GM21447 (cell line): ENCODE measurements around the gene MYLK4.

Source experiments
- ATAC-seq: cut with Tn5 transposase; IDR thresholded peaks from one replicate; pipeline ENCODE4 v1.9.1; 2021; ENCODE audit not compliant: unreplicated experiment

The MYLK4 gene

DNA sequence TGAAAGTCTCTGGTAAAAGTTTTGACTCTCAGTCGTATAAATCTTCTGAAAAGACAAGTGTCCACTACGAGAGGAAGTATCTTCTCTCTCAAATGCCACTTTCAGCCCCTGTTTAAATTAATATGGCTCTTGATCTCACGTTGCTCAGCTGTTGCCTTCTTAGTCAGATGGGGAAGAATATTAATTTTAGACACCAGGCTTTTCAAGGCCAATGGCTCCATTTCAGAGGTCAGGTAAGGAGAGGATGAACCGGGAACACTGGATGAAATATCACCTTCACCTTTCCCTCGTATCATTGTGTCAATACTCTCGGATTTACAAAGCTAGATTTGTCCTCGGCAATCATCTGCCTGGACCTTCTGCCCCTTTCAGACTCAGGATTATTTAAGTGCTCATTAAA lies at the start of gene MYLK4:
MYLK4 (minus strand) TSS at position 91 of the 400 bp plus-strand sequence. CDS start 1,628 bp downstream, outside the sequence.
- ATAC-seq: no peak

DNA sequence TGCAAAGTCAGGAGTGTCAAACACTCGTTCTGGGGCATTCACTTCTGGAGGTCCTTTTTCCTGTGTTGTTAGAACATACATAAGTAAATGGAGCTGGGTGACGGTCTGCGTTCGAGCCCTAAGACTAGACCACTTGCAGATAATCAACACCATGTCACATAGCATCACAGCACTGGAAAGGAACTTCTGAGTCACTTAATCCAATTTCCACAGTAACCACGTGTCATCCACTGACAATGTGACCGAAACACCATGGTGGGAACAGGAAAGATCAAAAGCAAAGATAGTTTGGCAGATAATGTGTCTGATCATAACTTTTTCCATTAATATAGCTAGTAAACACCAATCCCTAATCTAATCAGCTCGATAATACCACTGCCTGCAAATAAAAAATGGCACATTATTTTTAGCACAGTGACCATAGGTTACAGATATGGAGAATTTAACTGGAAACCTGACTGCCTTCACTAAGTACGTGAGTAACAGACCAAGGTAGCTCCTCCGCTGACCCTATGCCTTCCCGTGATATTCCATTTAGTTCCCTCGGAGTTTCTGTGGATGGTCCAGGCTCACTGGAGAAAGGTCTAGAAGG lies 49.3 kb upstream of the MYLK4 start:
- no peak for ATAC-seq

DNA sequence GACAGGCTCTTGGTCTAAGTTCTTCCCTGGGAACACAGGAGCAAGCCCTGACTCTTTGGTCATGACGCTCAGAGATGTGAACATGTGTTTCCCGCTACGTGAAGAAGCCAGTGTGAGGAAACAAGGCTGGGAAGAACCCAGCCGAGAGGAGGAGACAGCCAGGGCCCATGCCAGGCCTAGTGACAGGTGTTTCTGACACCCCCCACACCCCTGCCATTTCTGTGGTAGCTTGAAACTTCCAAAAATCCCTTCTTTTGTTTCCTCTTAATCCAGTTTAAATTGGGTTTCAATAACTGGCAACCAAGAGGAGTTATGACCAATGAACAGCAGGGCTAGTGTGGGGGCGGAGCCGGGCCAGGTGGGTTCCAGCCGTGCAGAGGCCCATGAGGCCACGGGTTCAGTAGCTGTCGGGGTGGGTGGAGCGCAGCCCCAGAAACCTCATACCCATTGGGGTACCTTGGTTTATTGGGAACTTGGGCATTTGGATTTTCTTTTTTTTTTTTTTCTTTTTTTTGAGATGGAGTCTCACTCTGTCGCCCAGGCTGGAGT lies 47.9 kb upstream of the MYLK4 start:
- ATAC-seq: no peak

DNA sequence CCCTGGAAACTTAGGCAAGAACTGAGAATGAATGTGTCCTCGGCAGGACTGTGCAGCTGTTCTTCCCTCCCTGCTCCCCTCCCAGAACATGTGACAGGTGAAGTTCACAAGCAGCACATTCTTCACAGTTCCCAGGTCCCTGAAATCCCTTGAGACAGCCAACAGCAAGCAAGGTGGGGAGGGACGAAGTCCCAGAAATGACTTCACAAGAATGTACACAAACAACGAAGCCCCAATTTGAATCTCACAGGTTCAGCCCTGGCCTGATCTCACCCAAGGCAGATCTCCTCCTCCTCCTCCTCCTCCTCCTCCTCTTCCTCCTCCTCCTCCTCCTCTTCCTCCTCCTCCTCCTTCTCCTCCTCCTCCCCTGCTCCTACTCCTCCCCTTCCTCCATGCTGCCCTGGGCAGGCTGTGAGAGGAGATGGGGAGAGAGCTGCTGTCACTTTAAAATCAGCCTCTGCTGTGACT lies 46.9 kb upstream of the MYLK4 start:
- no peak for ATAC-seq

DNA sequence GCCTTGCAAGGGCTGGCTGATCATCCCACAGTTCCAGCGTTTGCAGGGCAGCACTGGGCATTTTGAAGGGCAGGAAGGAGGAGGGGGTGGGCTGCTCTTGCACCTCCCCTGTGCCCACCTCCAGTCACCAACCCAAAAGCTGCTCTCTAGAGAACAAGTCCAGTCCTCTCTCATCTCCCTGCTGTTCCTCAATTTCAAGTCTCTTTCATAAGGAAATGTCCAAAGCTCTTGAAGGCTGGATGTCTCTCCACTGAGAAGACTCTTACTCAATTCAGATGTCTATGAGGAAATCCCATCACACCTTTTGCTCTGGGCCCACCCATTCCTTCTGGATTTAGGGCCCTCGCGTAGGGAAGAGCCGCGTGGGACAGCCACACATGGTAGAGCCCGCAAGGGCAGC lies 46.1 kb upstream of the MYLK4 start:
- ATAC-seq: no peak

DNA sequence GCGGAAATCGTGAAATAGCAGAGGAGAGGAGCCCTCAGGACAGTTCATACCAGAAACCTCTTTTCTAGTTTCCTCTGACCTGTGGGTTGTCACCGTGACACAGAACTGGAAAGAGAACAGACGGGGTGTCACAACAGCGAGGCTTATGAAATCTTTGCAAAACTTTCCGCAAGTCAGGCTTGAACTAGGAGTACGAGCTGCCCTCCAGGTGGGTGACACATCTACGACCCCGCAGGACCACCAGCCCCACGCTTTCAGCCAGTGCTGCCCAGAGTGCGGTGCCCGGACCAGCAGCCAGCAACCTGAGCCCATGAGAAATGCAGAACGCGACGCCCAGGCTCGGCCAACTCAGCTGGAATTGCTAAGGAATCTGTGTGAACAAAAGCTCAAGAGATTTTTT lies 45.2 kb upstream of the MYLK4 start:
- ATAC-seq: no peak

DNA sequence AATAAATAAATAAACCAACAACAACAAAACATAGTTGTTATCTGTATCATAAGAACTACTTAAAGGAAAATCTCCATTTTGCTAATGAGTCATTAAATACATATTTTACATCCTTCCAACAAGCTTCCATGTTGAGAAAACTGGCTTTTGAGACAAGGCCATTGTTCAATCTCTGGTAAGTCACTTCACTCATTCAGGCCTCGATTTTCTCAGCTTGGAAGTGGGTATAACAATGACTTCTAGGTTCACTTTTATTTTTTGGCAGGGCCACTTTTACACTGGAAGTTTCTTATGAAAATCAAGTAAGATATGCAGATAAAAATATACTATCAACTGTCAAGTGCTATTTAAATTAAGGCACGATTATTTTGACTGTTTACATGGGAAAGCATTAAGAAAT lies 44.4 kb upstream of the MYLK4 start:
- ATAC-seq: no peak

DNA sequence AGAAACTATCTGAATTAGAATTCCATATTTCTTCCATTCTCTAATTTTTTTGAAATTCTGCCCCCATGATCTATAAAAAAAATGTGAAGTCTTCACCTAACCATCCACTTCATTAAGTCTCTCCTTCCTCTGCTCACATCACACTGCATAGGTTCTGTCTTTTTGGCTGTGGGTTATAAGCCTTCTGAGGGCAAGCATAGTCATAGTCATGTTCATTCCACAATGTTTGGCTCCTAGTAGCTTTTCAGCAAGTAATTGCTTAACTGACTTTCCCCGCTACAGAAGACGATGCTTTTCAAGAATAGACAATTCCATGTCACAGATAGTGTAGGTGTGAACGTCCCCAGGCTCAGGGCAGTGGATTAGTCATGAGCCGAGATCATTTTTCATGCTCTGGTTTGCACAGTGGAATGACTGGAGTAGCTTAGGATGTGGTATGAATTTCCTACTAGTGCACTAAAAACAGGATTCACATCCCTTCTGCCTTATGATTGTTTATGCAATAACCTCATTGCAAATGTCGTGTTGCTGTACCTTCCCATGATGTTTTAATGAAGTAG lies 43.5 kb upstream of the MYLK4 start:
- ATAC-seq: no peak

DNA sequence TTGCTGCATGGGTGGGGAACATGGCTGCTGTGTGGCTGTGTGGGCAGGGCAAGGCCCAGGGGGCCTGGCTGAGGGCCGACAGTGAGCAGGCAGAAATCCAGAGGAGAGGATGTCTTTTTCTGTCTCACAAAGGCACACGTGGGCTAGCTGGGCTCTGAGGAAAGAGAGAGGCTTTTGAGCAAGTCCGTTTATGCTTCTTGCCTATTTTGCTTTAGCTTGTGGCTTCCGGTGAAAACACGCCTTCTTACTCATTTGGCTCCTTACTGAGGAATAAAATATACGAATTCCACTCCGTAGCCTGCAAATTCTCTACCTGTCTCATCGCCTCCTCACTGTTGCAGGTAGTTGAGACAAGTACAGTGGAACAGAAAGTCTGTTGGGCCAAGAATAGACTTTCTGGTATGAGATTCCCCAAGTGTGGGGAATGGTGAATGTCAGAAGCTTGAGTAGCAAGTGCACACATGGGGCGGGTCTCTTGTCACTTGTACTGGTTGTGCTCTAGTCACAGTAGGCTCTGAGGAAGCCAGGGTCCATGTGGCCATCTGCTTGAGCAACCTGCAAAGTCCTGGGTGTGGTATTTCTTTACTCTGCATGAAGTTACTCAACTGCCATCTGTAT lies 42.9 kb upstream of the MYLK4 start:
- no peak for ATAC-seq

DNA sequence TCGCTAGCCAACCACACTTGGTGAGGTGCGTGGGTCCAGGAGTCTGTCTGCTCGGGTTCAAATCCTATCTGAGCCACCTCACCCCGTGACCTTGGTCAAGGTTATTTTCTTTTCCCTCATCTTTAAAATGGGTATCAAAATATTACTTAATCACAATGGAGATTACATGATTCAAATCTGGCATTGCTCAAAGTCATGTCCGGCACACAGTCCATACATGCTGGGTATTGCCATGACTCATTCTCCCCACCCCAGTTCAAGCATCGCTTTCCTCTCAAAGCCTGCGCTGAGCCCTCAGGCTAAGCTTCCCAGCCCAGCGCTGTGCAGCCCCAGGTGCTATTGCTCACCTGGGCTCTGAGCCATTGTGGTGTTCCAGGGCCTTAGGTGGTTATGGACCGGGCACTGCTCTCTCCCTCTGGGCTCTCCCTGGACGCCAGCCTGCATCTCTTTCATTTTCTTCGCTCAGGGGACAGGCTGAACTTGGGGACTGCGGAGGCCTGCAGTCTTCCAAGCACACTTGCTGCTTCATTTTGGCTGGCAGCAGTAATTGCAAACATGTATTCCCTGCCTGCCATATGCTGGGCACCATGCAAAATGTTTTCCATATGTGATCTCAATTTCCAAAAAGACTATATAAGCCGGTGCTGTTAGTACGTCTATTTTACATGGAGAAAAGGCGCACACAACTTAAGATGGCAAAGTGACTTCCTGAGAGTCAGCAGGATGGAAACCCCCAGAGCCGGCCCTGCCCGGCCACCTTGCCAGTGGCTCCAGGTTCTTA lies 41.8 kb upstream of the MYLK4 start:
- no peak for ATAC-seq

DNA sequence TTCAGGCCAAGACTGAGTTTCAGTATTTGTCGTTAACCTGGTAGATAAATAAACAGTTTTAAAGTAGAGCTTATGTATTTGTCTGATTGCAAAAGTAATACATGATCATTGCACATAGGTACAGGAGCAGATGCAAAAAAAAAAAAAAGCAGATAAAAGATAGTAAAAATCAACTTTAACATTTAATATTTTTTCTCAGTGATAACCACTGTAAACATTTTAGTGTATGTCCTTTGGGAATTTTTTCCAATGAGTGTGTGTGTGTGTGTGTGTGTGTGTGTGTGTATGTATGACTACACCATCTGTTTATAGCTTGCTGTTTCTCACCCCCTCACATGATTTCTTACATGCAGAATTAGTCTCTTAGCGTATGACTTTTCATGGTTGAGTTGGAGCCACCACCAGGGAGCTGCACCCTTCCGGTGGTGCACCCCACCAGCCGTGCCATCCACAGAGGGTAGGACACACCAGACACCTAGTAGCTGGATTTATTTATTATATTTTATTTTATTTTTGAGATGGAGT lies 40.8 kb upstream of the MYLK4 start:
- no peak for ATAC-seq

DNA sequence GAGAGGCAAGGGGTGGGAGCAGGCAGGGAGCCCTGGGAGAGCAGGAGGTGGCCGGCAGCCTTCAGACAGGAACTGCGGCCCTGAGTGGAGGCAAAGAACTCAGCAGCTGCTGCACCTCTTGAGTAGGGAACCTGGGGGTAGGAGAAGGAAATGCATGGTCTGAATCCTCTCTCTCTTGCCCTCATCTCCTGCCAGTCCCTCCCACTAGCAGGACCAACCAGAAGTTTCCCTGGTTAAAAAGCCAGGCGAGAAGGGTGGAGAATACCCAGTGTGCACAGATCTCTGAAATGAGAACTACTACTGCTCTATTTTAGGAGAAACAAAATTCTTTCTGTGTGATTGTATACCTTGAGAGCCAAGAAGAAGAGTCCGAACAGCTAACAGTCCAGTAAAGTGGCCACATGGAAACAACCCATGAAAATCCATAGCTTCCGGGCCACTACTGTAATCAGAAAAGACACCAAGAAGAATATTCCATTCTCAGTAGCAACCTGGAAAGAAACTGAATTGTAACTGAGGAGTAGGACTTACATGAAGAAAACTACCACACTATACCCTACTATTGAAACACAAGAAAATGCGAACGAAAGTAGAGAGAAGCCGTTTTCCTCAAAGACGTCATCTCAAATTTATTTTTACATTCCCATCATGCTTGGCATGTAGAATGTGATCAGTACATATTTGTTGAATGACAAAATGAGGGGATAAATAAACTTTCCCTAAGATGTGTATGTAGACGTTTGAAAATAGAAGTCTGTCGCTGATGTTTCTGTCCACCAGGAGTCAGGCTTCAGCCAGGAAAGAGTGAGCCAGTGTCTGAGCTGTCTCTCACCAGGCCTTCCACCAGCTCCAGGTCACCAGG lies 40.1 kb upstream of the MYLK4 start:
- ATAC-seq: peak; percentile 80

DNA sequence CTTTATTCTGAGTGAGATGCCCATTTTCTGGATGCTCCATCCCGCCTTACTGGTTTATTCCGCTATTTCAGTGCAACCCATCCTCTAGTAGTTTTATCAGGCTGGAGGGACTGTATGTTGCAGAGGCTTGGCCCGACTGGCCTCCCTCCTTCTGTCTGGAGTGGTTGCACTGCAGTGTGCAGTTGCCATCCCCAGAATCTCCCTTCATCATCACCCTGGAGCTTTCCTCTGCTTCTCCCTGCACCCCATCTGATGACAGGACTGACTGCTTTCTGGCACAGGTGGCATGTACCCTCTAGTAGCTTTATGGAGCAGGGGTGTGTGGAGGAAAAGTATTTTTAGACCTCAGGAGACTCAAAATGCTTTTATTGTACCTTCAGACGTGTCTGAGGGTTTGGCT lies 35.5 kb upstream of the MYLK4 start:
- ATAC-seq: no peak

DNA sequence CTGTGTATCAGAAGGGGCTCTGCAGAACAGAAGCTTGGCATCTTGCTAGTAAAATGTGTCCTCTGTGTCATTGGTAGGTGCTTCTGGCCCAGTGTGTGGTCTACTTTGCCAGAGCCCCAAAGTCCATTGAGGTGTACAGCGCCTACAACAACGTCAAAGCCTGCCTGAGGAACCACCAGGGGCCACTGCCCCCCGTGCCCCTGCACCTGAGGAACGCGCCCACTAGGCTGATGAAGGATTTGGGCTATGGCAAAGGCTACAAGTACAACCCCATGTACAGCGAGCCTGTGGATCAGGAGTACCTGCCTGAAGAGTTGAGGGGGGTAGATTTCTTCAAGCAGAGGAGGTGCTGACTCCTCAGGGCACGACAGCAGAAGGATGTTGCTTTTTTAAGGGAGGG lies 34.2 kb upstream of the MYLK4 start:
- no peak for ATAC-seq

DNA sequence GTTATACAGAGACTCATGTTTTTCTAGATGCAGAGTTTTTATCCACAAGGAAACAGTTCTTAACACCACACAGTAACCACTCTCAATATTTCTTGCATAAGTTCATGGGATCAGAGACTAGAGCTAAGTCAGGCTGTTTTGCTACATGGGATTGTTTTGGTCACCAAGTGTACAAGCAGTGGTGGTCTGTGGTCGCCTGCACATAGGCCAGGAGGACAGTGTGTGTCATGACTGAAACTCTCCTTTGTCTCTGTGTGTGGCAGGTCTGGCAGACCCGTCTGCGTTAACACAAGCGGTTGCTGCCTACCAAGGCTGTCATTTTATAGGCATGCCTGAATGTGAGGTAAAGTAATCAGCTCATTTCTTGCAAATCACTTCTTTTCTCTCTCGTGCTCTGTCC lies 33.3 kb upstream of the MYLK4 start:
- ATAC-seq: no peak

DNA sequence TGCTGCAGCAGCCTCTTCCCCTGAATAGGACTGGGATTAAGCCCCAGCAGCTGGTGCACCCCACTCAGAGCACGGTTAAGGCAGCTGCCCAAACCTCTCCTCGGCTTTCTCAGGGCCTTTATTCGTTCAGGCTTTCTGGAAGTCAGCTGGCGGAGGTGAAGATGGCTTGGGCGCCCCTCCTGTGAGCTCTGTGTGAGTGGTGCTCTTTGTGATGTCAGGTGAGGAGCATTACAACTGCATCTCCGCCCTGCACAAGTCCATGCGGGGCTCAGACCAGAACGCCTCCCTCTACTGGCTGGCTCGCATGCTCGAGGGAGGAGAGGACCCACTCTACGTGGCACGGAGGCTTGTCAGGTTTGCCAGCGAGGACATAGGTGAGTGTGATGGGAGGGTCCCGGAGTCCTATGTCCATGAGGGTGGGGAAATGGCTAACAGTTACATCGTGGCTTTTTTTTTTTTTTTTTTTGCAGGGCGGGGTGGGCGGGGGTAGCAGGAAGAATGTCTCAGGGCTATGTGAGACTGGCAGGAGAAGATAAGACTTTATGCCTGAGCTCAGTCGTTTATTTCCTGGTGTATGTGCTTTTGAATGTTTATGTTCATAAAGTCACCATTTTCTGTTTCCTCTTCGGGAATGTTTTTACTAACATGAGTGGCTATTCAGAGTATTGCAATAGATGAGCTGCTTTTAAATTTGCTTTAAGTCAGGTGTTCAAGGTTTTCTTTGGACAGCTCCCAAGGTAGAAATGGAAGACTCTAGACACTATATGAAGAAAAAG lies 32.7 kb upstream of the MYLK4 start:
- ATAC-seq: no peak

DNA sequence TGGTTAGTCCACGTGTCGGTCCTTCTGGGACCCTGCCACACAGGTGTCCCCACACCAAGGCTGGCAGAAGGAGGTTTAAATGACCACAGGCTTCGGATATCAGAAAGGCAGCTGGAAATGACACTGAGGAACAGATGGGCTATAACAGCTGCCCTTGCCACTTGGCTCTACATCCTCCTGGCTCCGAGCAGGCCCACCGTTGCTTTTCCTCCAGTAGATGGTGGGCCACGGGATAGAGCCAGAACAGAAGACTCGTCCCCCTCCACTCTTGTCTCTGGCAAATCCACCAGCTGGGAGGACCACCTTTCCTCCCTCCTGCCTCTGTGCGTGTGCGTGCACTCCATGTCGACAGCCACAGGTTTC lies 32.1 kb upstream of the MYLK4 start:
- ATAC-seq: no peak

DNA sequence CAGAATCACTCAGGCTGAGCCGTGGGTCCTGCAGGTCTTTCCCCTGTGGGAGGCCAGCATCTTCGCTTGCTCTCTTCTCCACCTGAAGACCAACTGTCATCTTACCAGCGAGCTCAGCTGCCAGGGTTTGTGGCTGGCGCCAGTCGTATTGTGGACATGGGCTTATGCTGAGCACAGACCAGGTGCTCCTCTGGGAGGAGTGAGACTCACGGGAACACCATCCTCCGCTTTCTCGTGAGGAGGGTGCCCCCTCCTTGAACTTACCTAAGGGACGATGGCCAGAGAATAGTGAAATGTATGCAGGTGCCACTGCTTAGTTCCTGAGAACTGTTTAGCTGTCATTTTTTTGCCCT lies 31.6 kb upstream of the MYLK4 start:
- ATAC-seq: no peak

DNA sequence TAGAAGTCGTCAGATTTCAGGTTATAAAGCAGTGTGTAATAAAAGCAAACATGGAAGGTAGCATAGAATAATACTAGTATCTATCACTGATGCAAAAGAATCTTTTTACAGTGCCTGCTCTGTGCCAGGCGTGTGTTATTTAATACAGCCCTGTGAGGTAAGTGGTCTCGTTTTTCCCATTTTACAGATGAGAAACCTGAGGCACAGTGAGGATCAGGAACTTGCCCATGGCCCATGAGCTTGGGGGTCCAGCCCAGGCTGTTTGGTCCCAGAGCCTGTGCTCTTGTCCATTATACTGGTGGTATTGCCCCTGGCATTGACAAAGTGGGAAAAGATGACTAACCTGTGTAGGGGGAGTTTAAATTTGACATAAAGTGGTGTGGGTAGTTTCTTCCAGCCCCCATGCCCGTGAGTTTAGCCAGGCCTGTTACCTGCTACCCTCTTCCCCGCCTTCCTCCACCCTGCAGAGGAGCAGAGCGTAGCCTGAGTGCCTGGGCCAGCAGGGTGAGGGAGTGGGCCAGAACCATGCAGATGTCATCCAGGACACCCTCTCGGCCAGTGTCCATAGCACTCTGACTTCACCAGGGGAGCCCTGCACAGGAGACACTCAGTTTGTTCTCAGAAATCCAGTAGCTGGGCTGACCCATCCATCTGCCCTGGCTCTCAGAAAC lies 31.1 kb upstream of the MYLK4 start:
- no peak for ATAC-seq
